GM23248 (cell line): ENCODE results near the gene PEAR1.

Source experiments
- EZH2 ChIP-seq: fragments of 200-600 bp; sonication (generic); IDR thresholded peaks from 2 replicates; pipeline ENCODE4 v1.6.1; 2018; ENCODE audit warnings: antibody characterized with exemption, mild to moderate bottlenecking; ENCODE audit not compliant: insufficient read depth, poor library complexity, severe bottlenecking
- EZH2phosphoT487 ChIP-seq: fragments of 200-600 bp; sonication (generic); IDR thresholded peaks from 2 replicates; pipeline ENCODE4 v1.6.1; 2018; ENCODE audit warnings: antibody characterized with exemption, moderate library complexity, mild to moderate bottlenecking, low read depth; ENCODE audit not compliant: insufficient read depth

DNA sequence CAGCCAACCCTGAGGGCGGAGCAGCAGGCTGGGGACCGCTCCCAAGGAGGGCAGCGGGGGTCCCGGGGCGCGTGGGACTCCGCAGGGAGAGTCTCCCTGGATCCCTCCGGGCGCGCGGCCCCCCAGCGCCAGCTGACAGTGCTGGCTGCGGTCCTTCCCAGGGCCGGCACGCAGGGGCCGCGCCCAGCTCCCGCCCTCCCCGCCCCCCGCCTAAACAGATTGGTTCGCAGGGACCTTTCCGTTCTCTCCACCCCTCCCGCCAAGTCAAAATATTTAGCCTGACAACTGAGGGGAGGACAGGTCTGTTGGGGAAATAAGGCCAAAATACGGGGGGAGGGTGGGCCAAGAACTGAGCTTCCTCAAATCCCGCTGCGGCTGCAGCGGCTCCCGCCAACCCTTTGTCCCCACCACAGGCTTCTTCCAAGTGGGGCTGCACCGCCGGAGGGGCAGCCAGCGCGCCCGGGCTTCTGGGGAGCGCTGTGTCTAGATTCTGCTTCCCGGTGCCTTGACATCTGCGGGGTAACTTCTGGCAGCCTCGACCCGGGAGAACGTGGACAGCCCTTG lies 34.5 kb upstream of the PEAR1 start, which contains the start of gene INSRR:
- TF ChIP-seq EZH2, result no peak
- TF ChIP-seq EZH2phosphoT487, result no peak
